HG03280 (cell line): ENCODE data around the gene NR2F2.
A peak's percentile ranks its signal among the peaks of the same experiment; 100 is the strongest.

Experiments
- ATAC-seq: cut with Tn5 transposase; IDR thresholded peaks from one replicate; pipeline ENCODE4 v1.9.1; 2021; ENCODE audit warnings: mild to moderate bottlenecking, moderate library complexity; ENCODE audit not compliant: unreplicated experiment

NR2F2 gene

GRCh38 chr15:96352604-96353405 is 22.3 kb downstream of the NR2F2 start:
- no peak for ATAC-seq

GRCh38 chr15:96353416-96353929 is 23.0 kb downstream of the NR2F2 start:
- ATAC-seq: no peak

GRCh38 chr15:96353930-96354730 is 23.6 kb downstream of the NR2F2 start:
- no peak for ATAC-seq

- ATAC-seq: no peak
Measured at GRCh38 chr15:96354731-96355567, 24.4 kb downstream of the NR2F2 start.

GRCh38 chr15:96355568-96356187 is 25.2 kb downstream of the NR2F2 start:
- ATAC-seq: no peak

GRCh38 chr15:96356494-96357455 is 26.3 kb downstream of the NR2F2 start:
- ATAC-seq: peak; percentile 69

GRCh38 chr15:96358001-96358801 is 27.7 kb downstream of the NR2F2 start:
- ATAC-seq: no peak

GRCh38 chr15:96358821-96359615 is 28.5 kb downstream of the NR2F2 start:
- ATAC-seq: no peak

GRCh38 chr15:96359616-96360521 is 29.4 kb downstream of the NR2F2 start:
- no peak for ATAC-seq

GRCh38 chr15:96360581-96361308 is 30.2 kb downstream of the NR2F2 start:
- ATAC-seq: no peak

- ATAC-seq: no peak
Measured at GRCh38 chr15:96361309-96362010, 31.0 kb downstream of the NR2F2 start.

- no peak for ATAC-seq
Measured at GRCh38 chr15:96362011-96362754, 31.7 kb downstream of the NR2F2 start.

- ATAC-seq: no peak
Measured at GRCh38 chr15:96362755-96363651, 32.5 kb downstream of the NR2F2 start.

- no peak for ATAC-seq
Measured at GRCh38 chr15:96363707-96364106, 33.2 kb downstream of the NR2F2 start.
